Dedifferentiated amniotic fluid mesenchymal stem cell (primary cell): Measurements from ENCODE around the gene PITX1.
"Not testable (repeated sequence)": the region's sequence is repeated elsewhere in the genome, so short reads cannot be mapped to it uniquely, and the experiment has no call there.

Source experiments
- DNase-seq: peaks from one replicate; pipeline ENCODE4 v3.0.0-alpha.2; 2016; ENCODE audit errors: extremely low spot score

The PITX1 gene

DNA sequence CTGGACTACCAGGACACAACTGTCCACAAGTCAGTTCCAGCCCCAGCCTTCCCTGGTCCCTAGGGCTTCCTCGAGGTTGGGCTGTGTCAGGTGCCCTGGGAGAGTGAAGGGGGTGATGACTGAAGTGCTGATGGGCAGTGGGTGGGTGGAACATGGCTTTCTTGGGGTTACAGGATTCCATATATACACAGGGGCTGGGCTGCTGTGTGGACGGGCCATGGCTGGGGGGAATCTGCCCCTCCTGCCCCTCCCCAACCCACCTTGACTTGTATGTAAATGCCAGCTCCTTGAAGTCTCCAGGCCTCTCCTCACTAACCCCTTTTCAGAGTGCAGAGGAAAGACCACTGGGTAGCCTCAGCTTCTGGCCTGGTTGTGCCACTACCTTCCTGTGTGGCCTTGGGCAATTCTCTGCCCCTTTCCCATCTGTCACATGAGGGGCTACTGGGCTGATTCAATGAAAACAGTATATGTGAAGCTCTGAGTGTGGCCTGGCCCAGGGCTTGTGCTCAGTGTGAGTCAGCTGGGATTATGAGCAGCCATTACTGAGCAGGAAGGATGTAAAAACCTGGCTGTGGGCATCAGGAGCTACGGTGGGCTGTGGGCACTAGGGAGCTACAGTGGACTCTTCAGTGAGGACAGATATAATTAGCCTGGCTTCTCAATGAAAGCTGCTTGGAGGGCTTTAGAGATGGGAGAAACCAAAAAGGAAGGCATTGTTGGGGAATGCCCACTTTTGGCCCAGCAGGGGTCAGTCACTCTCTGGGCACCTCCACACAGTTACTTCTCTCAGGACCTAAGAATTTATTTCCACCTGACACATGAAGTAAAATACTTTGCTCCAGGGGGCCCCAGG lies 23.3 kb downstream of the PITX1 start:
- DNase-seq: no peak

DNA sequence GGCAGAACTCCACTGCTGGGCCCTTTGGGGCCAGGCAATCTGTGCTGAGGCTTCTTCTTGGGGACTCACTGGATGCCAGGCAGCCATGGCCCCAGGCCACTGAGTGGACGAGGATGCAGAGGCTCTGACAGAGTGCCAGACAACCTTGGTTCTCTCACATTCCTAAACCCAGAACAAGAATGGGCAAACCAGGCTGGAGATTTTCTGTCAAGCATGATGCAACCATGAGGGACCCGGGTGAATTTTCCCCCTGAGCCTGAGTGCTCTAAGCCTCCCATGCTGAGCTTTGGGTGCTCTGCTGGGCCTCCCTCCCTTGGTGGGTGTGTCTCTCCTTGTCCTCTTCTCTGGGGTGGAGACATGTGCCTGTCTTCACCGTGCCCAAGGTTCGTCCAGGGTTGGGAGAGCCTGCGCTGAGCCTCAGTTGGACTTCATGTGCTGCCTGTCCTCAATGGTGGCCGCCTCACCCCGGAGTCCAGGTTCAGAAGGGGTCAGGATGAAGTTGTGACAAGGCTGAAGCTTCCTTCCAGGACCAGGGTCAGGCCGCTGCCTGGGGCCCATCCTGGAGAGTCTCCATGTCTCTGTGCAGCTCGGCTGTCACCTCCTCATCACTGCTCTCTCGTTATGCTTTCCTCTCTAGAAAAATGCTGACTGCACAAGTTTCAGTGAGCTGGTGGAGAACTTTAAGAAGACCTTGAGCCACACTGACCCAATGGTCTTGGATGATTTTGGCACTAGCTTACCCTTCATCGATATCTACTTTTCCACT lies 24.1 kb downstream of the PITX1 start:
- DNase-seq: no peak

DNA sequence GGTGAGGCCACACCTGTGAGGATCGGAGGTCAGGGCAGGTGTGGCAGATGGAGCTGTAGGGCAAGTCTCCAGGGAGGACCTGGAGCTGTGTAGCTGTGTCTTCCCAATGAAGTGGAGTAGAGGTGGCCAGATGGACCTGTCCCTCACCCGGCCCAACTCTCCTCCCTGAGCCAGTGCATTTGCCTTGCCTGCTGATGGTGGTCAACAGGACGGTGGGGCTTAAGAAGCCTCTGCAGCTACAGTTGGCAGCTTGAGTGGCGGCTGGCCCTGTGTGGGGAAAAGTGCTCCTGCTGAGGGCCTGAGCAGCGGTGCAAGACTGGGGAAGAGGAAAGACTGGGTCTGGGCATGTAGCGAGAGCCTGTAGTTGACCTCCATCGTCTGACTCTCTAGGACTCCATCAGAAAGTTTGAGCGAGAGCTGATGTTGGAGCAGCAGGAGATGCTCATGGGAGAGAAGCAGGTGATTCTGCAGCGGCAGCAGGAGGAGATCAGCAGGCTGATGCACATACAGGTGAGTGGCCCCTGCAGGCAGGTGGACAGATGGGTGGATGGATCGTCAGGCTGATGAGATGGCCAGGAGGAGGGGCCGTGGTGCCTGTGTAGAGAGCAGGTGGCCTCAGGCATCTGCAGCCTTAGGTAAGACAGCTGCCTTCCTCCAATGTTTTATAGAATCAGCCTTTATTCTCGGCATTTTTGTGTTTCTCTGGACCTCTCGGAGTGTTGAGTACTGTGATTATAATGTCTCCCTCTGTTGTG lies 24.9 kb downstream of the PITX1 start:
- no peak for DNase-seq

DNA sequence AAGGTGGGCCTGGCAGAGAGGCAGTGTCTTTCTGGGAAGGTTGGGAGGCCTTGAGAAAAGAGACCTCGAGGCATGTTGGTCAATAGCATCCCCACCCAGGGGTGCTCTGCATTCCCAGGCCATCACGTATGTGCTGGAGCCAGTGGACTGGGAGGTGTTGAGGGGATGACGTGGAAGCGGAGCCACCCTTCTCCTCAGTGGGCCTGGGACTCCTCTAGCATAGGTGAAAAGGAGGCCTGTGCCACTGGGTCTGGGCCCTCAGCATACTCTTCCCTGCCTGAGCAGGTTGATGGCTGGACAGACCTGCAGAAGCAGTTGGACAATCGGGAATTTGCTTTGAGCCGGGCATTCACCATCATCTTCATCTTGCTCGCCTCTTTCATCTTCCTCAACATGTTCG lies 25.5 kb downstream of the PITX1 start:
- DNase-seq: no peak

DNA sequence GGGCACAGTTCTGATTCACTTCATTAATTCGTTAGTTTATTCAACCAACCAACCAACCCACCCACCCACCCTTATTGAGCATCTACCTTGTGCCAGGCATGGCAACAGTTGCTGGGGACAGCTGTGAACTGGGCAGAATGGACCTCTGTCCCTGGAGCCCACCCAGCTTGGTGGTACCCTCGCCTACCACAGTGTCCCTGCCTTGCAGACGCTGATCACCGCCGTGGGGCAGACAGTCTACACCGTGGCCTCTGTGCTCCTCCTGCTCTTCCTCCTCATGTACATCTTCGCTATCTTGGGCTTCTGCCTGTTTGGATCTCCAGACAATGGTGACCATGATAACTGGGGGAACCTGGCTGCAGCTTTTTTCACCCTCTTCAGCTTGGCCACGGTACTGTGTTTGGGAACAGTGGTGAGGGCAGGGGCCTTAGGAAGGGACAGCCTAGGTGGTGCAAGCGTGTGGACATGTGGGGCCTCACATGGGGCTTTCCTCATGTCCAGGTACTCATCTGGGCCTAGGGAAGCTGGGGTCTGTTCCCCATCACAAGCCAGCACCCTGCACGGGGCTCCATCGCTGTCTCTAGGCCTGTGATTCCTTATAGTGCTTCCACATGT lies 26.2 kb downstream of the PITX1 start:
- DNase-seq: no peak

DNA sequence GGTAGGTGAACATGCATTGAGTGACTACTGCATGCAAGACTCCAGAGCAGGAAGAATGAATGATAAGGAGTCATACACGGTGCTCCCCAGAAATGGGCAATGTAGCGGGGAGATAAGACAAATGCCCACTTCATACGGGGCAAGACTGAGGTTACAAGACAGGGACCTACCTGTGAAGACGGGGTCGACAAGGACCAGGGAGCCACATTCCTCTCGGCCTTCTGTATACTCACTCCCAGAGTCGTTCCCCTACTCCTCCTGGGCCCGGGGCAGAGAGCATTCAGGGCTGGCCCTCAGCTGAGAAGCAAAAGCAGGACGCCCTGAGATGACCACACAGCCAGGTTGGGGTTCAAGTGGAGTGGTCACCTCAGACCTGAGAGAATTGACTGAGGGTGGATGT lies 26.7 kb downstream of the PITX1 start:
- DNase-seq: no peak

DNA sequence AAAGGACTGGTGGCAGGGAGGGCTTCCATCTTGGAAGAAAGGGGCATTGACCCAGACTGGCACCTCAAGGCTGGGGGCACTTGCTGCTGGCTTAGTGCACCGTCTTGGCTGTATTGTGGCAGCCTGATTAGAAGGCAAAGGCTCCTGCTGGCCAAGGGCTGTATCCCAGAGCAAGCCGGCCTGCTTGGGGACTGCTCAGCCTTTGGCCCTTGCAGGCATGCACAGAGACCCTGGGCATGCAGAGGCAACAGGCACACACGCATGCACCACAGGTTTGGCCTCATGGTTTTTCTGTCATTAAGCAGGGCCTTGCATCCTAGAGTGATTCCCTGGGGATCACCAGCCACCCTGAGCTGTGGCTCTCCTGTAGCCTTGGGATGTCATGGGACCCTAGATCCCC lies 29.0 kb downstream of the PITX1 start:
- no peak for DNase-seq

DNA sequence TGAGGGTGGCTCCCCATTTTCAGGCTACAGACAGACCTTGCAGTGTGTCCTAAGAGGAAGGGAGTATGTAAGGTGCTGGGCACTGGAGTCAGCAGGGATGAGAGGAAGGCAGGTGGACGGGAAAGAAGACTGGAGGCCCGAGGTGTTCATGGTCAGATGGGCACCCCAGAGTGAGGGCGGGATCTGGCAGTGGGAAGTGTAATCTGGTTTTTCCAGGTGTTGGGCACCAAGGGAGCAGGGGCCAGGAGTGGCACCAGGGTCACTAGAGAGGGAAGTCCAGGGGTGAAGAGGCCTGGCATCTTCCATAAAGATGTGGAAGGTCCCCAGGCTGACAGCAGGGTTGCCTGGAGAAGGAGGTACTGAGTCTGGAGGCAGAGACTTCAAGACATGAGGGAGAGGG lies 29.7 kb downstream of the PITX1 start:
- no peak for DNase-seq

DNA sequence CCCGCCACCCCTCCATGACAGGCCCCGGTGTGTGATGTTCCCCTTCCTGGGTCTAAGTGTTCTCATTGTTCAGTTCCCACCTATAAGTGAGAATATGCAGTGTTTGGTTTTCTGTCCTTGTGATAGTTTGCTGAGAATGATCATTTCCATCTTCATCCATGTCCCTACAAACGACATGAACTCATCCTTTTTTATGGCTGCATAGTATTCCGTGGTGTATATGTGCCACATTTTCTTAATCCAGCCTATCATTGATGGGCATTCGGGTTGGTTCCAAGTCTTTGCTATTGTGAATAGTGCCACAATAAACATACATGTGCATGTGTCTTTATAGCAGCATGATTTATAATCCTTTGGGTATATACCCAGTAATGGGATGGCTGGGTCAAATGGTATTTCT lies 36.0 kb downstream of the PITX1 start:
- not testable (repeated sequence) for DNase-seq

DNA sequence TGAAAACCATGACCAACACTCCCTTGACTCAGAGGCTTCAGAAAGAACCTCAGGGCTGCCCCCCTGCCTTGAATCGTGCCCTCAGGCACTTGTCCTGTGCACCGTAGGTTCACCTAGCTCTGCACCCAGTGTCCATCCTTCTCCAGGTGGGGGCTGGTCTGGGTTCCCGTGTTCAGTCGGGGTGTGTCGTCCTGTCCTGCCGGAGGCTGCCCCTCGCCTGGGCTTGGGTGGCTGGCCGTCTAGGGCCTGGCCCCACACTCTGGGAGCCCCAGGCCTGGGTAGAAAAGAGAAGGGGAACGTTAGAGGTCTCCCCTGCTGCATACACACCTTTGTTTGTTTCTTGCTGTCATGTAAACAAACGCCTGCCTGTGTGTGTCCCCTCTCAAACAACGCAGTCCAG lies 37.0 kb downstream of the PITX1 start:
- no peak for DNase-seq

DNA sequence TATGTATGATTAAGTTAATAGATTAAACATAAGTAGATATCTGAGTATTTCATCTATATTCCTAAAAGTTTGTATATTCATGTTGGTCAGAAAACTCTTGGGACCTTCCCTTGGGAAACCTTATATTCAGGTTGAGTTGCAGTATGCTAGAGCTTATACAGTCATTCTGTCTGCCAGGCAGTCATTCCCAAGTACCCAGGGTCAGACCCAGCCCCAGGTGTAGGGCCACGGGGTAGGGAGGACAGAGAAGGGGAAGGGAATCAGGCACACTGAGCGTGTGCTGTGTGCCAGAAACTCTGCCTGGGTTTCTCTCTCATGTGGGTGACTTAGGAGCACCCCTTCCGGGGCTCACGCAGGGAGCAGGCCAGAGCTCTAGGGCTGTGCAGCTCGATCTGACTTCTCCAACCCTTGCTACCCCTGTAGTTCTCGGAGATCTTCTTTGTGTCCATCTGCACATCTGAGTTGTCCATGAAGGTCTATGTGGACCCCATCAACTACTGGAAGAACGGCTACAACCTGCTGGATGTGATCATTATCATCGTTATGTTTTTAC lies 38.1 kb downstream of the PITX1 start:
- no peak for DNase-seq

DNA sequence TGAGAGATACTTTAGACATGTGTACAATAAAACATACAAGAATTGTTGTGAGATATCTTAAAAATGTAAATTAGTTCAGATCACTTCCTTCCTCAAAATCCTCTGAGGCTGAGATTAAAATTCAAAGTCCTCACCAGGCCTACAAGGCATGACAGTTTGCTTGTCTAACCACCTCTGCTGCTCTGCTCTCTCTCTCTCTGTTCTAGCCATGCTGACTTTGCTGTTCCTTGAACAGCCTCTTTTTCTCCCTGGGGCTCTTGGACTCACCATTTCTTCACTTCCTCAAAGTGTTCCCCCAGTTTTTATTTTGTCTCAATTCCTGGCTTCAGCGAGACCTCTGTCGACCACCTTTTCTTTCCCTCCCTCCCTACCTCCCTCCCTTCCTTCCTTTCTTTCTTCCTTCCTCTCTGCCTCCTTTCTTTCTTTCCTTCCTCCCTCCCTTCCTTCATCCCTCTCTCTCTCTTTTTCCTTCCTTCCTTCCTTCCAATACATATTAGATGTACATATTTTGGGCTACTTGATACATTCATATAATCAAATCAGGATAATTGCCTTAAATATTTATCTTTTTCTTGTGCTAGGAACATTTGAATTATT lies 39.4 kb downstream of the PITX1 start:
- no peak for DNase-seq

DNA sequence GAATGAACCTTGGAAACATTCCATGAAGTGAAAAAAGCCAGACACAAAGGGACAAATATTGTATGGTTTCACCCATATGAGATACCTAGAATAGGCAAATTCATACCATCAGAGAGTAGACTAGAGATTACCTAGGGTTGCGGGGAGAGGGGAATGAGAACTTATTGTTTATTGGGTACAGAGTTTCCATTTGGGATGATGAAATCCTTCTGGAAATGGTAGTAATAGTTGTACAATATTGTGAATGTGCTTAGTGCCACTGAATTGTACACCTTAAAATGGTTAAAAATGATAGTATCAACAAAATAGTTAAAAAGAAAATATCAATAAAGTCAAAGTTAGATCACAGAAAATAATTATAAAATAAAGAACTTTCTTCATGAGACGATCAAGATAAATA lies 40.9 kb downstream of the PITX1 start:
- DNase-seq: no peak

DNA sequence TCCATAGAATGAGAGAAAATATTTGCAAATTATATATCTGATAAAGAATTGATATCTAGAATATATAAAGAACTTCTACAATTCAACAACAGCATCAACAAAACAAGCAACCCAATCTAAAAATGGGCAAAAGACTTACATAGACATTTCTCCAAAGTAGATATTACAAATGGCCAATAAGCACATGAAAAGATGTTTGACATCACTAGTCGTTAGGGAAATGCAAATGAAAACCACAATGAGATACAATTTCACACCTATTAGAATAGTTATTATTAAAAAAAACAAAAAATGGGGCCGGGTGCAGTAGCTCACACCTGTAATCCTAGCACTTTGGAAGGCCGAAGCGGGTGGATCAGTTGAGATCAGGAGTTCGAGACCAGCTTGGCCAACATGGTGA lies 41.9 kb downstream of the PITX1 start:
- no peak for DNase-seq

DNA sequence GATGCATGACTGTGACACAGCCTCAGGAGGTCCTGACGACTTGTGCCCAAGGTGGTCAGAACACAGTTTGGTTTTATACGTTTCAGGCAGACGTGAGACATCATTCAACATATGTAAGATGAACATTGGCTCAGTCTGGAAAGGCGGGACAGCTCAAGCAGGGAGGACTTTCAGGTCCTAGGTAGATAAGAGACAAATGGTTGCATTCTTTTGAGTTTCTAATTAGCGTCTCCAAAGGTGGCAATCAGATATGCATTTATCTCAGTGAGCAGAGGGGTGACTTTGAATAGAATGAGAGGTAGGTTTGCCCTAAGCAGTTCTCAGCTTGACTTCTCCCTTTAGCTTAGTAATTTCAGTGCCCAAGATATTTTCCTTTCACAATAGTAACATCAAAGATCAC lies 43.8 kb downstream of the PITX1 start:
- DNase-seq: not testable (repeated sequence)

DNA sequence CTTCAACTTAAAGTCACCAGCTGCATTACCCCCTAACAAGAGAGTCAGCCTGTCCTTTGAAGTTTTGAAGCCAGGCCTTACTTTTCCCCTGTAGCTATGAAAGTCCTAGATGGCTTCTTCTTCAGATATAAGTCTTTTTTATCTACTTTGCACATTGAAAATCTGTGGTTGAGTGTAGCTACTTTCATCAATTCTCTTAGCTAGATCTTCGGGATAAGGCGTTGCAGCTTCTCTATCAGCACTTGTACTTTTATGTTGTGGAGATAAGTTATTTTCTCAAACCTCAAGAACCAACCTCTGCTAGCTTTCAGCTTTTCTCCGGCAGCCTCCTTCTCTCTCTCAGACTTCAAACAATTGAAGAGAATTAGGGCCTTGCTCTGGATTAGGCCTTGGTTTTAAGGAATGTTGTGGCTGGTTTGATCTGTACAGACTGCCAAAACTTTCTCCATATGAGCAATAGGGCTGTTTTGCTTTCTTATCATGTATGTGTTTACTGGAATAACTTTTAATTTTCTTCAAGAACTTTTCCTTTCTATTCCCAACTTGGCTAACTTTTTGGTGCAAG lies 44.7 kb downstream of the PITX1 start:
- DNase-seq: peak; percentile 53

DNA sequence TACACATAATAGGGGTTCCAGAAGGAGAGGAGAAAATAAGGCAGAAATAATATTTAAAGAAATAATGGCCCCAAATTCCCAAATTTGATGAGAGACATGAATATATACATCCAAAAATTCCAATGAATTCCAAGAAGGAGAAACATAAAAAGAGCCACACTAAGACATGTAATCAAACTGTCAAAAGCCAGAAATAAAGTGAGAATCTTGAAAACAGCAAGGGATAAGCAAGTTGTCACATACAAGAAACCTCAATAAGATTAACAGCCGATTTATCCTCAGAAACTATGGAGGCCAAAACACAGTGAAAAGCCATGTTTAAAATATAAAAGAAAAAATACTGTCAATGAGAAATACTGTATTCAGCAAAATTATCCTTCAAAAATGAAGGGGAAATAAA lies 51.8 kb downstream of the PITX1 start:
- no peak for DNase-seq

DNA sequence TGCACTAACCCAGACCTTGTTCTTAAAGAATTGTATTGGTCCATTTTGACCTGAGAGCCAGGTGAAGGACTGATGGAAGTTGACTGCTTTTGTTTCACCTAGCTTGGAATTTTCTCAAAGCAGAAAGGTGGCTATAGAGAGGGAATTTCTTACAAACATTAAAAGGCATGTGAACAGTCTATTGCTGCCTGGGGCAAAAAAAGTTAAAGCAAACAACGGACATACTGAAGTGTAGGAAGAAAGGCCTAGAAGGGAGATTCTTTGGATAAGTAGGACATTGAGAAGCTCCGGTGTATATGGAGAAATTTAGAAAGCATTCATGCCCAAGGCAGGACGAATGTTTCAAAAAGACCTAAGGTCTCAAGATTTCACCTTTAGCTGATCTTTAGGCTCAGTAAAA lies 54.6 kb downstream of the PITX1 start:
- no peak for DNase-seq
